Activated CD4-positive, alpha-beta memory T cell treated with anti-CD3 and anti-CD28 coated beads, Interleukin-2, amount 10 ng/mL, durations not matched to agents 7 days and 5 days (primary cell): ENCODE data around the gene BLACAT1. TPM values are rescaled to one million over a fixed set of nuclear protein-coding genes. Genes with fewer than 3 reads are reported as not detected.

Source experiments
- CTCF ChIA-PET: fragments of 350-600 bp; sonication (Branson Sonifier 250); formaldehyde crosslinking; loops from one replicate; lab custom pipeline; 2021; ENCODE audit warnings: antibody characterized with exemption, inconsistent platforms; lab: Charles Lee
- POLR2A ChIA-PET: fragments of 350-600 bp; sonication (Branson Sonifier 250); formaldehyde crosslinking; loops from one replicate; lab custom pipeline; 2021; ENCODE audit warnings: antibody characterized with exemption; lab: Charles Lee
- DNase-seq: peaks from one replicate; pipeline ENCODE4 v3.0.0-alpha.2; 2020
- H3K27ac Mint-ChIP-seq: one replicate; pipeline ENCODE4 v1.8.0; 2021; ENCODE audit warnings: mild to moderate bottlenecking, mixed read lengths
- H3K27me3 Mint-ChIP-seq: one replicate; pipeline ENCODE4 v1.8.0; 2021; ENCODE audit warnings: mixed read lengths
- H3K36me3 Mint-ChIP-seq: one replicate; pipeline ENCODE4 v1.8.0; 2021; ENCODE audit warnings: low read depth, mixed read lengths
- H3K4me1 Mint-ChIP-seq: one replicate; pipeline ENCODE4 v1.8.0; 2021; ENCODE audit warnings: mixed read lengths
- H3K4me3 Mint-ChIP-seq: one replicate; pipeline ENCODE4 v1.8.0; 2021; ENCODE audit warnings: mild to moderate bottlenecking, mixed read lengths
- H3K9me3 Mint-ChIP-seq: one replicate; pipeline ENCODE4 v1.8.0; 2021; ENCODE audit warnings: mixed read lengths
- total RNA-seq, 2 experiments: library from RNA; stranded (reverse); gene quantifications; one replicate each; pipeline ENCODE4 v1.2.3, GENCODE V29; 2021

BLACAT1 gene
- total RNA-seq, 2 experiments from 2014 or later, result 0.55 to 0.65 TPM

DNA sequence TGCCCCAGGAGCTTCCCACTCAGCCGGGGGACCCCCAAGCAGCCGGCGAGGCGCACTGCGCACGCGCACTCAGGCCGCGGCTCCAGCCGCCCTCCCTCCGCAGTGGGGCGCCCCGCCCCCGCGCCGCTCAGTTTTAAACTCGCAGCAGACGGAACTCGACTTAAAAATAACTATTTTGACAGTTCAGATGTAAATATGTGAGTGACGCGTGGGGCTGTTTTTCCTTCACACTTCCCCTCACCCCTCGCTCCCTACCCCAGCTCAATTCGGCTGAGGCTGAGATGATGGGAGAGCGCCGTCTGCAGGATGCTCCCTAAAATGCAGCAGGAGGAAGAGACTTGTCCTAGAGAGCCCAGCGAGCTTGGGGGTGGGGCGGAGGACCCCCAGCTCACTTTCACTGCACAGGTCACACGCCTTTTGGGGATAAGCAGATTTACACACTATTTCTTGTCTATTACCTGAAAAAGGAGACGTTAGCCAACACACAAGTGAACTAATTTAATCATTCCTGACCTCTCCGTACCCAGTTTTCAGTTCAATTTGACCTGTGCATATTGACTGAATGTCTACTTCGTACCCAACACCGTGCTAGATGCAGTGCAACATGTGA, 25.0 kb downstream of the BLACAT1 start:
- DNase-seq, result peak; percentile 63
- ChIA-PET CTCF (interaction anchor here (0.5 to 4.2 kb wide), 25 partner anchors 9 to 157 kb away, joined by 3 to 35 read pairs (median 5); partner anchors contain the start of gene LEMD1), POLR2A (interaction anchor here (2.4 kb wide), 1 partner anchor 11 kb away, joined by 12 read pairs; no protein-coding TSS in a partner anchor)
- Mint-ChIP-seq H3K9me3 (no peaks in the 10 kb centered on the region), H3K27me3 (peaks cover 30% of the 10 kb centered on the region), H3K4me3 (peak overlapping the region; percentile 76), H3K27ac (no peak overlapping the region), H3K4me1 (peaks cover 10% of the 10 kb centered on the region), H3K36me3 (no peaks in the 10 kb centered on the region)

GRCh38 chr1:205429762-205430695, 25.8 kb downstream of the BLACAT1 start:
- peaks cover 31% of the 10 kb centered on the region for H3K27me3 Mint-ChIP-seq
- CTCF ChIA-PET, result interaction anchor here (0.5 to 4.2 kb wide), 23 partner anchors 9 to 189 kb away, joined by 3 to 35 read pairs (median 5); partner anchors contain the start of gene LEMD1
- no peaks in the 10 kb centered on the region for H3K36me3 Mint-ChIP-seq
- no peak for DNase-seq
- H3K4me1 Mint-ChIP-seq, result peaks cover 10% of the 10 kb centered on the region
- peak overlapping the region; percentile 53 for H3K4me3 Mint-ChIP-seq
- POLR2A ChIA-PET, result interaction anchor here (2.4 kb wide), 1 partner anchor 11 kb away, joined by 12 read pairs; no protein-coding TSS in a partner anchor
- no peaks in the 10 kb centered on the region for H3K9me3 Mint-ChIP-seq
- H3K27ac Mint-ChIP-seq, result no peak overlapping the region

DNA sequence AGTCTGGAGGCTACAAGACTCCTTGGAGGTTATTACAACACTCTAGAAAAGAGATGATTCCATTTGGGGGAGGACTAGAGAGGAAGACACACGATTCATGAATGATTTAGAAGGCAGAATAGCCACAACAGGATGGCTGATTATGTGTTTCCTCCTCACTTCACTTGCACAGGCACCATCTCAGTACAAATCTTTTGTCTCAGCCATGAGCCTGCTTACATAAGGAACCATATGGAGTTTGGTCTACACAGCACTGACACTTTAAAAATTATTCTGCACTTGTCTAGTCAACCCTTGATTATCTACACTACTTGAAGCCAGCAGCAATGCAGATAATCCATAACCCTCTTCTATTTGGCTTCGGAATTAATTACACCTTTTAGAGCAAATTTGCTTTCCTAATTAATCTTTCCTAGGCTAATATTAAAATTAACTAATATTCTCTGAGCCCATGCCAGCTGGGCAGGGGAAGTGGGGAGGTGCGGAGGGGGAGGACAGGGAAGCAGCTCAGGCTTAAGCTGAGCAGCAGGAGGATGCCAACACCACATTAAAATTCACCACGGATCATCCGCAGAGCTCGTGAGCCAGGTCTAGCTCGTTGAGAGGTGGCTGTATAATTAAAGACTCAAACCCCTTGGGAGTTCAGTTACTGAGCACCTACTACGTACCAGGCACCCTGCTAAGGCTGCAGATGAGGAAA, 30.8 kb downstream of the BLACAT1 start:
- H3K27ac Mint-ChIP-seq, result no peak overlapping the region
- no peaks in the 10 kb centered on the region for H3K36me3 Mint-ChIP-seq
- peaks cover 59% of the 10 kb centered on the region for H3K27me3 Mint-ChIP-seq
- ChIA-PET CTCF (interaction anchor here (1.0 to 2.9 kb wide), 3 partner anchors 10 to 71 kb away, joined by 3 to 13 read pairs (median 3); no protein-coding TSS in a partner anchor), POLR2A (no interaction called here)
- no peak for DNase-seq
- no peaks in the 10 kb centered on the region for H3K9me3 Mint-ChIP-seq
- H3K4me1 Mint-ChIP-seq, result peaks cover 2% of the 10 kb centered on the region
- H3K4me3 Mint-ChIP-seq, result no peak overlapping the region

- CTCF ChIA-PET, result interaction anchor here (0.6 to 2.0 kb wide), 5 partner anchors 27 to 222 kb away, joined by 3 to 7 read pairs (median 4); no protein-coding TSS in a partner anchor
- Mint-ChIP-seq H3K27ac (no peak overlapping the region), H3K36me3 (no peaks in the 10 kb centered on the region), H3K4me1 (no peaks in the 10 kb centered on the region), H3K9me3 (no peaks in the 10 kb centered on the region), H3K27me3 (peaks cover 63% of the 10 kb centered on the region), H3K4me3 (no peak overlapping the region)
- no peak for DNase-seq
- POLR2A ChIA-PET, result no interaction called here
Measured at GRCh38 chr1:205423814-205424399, 31.9 kb downstream of the BLACAT1 start.

- Mint-ChIP-seq H3K4me1 (no peaks in the 10 kb centered on the region), H3K4me3 (no peak overlapping the region), H3K27me3 (peaks cover 58% of the 10 kb centered on the region), H3K27ac (no peak overlapping the region), H3K9me3 (no peaks in the 10 kb centered on the region), H3K36me3 (no peaks in the 10 kb centered on the region)
- no peak for DNase-seq
- ChIA-PET CTCF (interaction anchor here (1.1 to 3.7 kb wide), 4 partner anchors 8 to 64 kb away, joined by 3 to 16 read pairs (median 6); no protein-coding TSS in a partner anchor), POLR2A (no interaction called here)
Measured at GRCh38 chr1:205422993-205423642, 32.7 kb downstream of the BLACAT1 start.

DNA sequence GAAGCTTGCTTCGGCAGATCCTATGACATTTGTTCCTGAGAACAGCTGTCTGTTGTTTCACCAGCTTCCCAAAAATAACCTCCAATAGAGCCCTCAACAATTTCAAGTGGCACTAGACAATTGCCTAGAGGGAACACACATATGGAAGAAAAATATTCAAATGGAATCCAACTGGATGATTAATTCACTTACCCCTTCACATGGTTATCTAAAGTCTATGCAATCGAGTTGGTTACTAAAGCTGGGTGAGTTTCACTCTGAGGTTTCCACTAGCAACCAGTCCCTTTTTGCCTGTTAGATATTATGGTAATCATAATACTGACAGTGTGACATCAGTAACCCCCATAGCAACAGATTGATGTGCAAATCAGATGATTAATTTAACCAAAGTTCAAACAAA, 34.0 kb downstream of the BLACAT1 start, which contains the start of gene LEMD1:
Gene LEMD1 (minus strand): TSS at position 259 of the 400 bp plus-strand sequence. CDS start 1,520 bp downstream, outside the sequence.
- Mint-ChIP-seq H3K4me1 (no peaks in the 10 kb centered on the region), H3K27ac (no peak within 1 kb of the TSS), H3K4me3 (no peak within 1 kb of the TSS), H3K27me3 (peaks cover 58% of the 10 kb centered on the region), H3K36me3 (no peaks in the 10 kb centered on the region), H3K9me3 (no peaks in the 10 kb centered on the region)
- ChIA-PET CTCF (interaction anchor here (2.0 to 3.7 kb wide), 2 partner anchors 9 to 63 kb away, joined by 7 to 16 read pairs; no protein-coding TSS in a partner anchor), POLR2A (no interaction called here)
- DNase-seq, result no peak

GRCh38 chr1:205420938-205421337, 34.9 kb downstream of the BLACAT1 start:
- Mint-ChIP-seq H3K36me3 (no peaks in the 10 kb centered on the region), H3K27ac (no peak overlapping the region), H3K9me3 (no peaks in the 10 kb centered on the region), H3K27me3 (peaks cover 50% of the 10 kb centered on the region), H3K4me1 (no peaks in the 10 kb centered on the region), H3K4me3 (no peak overlapping the region)
- ChIA-PET POLR2A (no interaction called here), CTCF (interaction anchor here (2.3 to 3.7 kb wide), 2 partner anchors 10 to 65 kb away, joined by 8 to 16 read pairs; no protein-coding TSS in a partner anchor)
- no peak for DNase-seq

DNA sequence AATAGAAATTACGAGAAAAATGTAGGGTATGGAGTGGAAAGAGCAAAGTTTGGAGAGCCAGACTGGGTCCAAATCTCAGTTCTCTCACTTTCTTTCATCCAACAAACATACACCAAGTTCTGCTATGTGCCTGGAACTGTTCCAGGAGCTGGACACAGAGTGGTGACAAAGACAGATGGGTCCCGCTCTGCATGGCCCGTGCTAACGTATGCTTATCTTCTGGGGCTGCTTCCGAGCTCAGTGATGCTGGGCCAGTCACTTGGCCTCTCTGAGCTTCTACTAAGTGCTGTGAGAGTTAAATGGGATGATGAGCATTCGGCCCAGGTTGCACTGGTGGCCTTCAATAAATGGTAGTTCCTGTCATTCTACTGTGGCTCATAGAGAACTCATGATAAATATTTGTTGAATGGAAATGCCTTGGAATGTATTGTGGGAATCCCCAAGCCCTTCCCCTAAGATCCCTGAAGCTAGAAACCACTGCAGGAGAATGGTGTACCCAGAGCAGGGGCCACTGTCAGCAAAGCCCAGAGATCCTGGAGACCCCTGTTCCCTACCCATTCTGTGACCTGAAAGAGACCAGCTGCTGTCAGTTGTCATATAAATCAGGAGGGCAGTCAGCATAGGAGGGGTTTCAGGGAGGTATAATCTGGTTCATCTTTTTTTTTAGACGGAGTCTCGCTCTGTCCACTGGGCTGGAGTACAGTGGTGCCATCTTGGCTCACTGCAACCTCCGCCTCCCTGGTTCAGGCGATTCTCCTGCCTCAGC, 37.8 kb downstream of the BLACAT1 start:
- Mint-ChIP-seq H3K36me3 (no peaks in the 10 kb centered on the region), H3K4me1 (no peaks in the 10 kb centered on the region)
- POLR2A ChIA-PET, result no interaction called here

GRCh38 chr1:205416322-205416721, 39.5 kb downstream of the BLACAT1 start:
- no peak overlapping the region for H3K4me3 Mint-ChIP-seq
- ChIA-PET CTCF (interaction anchor here (0.5 to 1.8 kb wide), 6 partner anchors 8 to 1549 kb away, joined by 3 to 8 read pairs (median 4); no protein-coding TSS in a partner anchor), POLR2A (interaction anchor here (0.9 to 1.2 kb wide), 2 partner anchors 26 to 62 kb away, joined by 3 read pairs; no protein-coding TSS in a partner anchor)
- no peak overlapping the region for H3K27ac Mint-ChIP-seq
- H3K27me3 Mint-ChIP-seq, result peaks cover 20% of the 10 kb centered on the region
- H3K36me3 Mint-ChIP-seq, result no peaks in the 10 kb centered on the region
- no peaks in the 10 kb centered on the region for H3K4me1 Mint-ChIP-seq
- H3K9me3 Mint-ChIP-seq, result no peaks in the 10 kb centered on the region
- no peak for DNase-seq

More for the DNA sequence above, 37.8 kb downstream of the BLACAT1 start:
- Mint-ChIP-seq H3K4me3 (no peak overlapping the region), H3K27ac (no peak overlapping the region), H3K27me3 (peaks cover 29% of the 10 kb centered on the region), H3K9me3 (no peaks in the 10 kb centered on the region)
- no peak for DNase-seq
- CTCF ChIA-PET, result no interaction called here

GRCh38 chr1:205410581-205411298, 45.1 kb downstream of the BLACAT1 start:
- H3K4me1 Mint-ChIP-seq, result peaks cover 10% of the 10 kb centered on the region
- H3K27me3 Mint-ChIP-seq, result peaks cover 18% of the 10 kb centered on the region
- no peak for DNase-seq
- H3K4me3 Mint-ChIP-seq, result no peak overlapping the region
- no peak overlapping the region for H3K27ac Mint-ChIP-seq
- H3K9me3 Mint-ChIP-seq, result no peaks in the 10 kb centered on the region
- H3K36me3 Mint-ChIP-seq, result no peaks in the 10 kb centered on the region
- ChIA-PET CTCF (interaction anchor here (0.7 to 0.8 kb wide), 2 partner anchors 57 to 65 kb away, joined by 4 to 7 read pairs; no protein-coding TSS in a partner anchor), POLR2A (no interaction called here)
